Measurements from ENCODE around the gene LMO1.

DNA sequence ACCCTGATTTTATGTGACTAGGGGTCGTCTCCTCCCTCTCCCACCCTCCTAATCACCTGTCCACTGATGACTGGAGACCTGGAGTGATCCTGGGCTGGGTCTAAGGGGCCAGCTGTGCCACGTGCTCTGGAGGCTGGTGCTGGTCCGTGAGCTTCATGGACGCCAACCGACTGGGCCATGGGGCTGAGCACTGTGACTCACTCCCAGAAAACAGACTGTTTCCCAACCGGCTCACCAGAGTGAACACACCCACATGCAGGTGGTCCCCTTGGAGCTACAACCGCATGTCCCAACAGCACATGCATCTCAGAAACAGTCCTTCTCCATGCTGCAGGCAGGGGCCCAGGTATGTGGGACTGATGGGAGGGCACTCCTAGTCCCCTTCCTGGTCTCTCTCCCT lies 14.0 kb upstream of the LMO1 start:
- TF ChIP-seq FUS (optimal IDR thresholded peaks at IDR 0.05; ENCODE audit: low read depth, low read length) (no peak), RFX5 (IDR thresholded peaks at IDR 0.05; ENCODE audit: low read depth, low read length) (no peak), THAP12 (CRISPR knock-in tag; IDR thresholded peaks at IDR 0.05) (no peak), STAG1 (CRISPR knock-in tag; IDR thresholded peaks at IDR 0.05; ENCODE audit: borderline replicate concordance) (no peak), ZNF232 (CRISPR knock-in tag; IDR thresholded peaks at IDR 0.05) (no peak), NFATC3 (IDR thresholded peaks at IDR 0.05) (no peak)
